Thoracic aorta (tissue), 2 donors: ENCODE measurements around the gene TCF15. TPM values are rescaled to one million over a fixed set of nuclear protein-coding genes. Genes with fewer than 3 reads are reported as not detected.

ENCODE experiments used
- ATAC-seq: fragments of 150-250 bp; one replicate; pipeline ENCODE4 v1.8.0; 2017; ENCODE audit warnings: low read depth; ENCODE audit not compliant: insufficient number of reproducible peaks, low FRiP score
- DNase-seq: peaks from one replicate; pipeline ENCODE4 v3.0.0-alpha.2; 2020; ENCODE audit warnings: low spot score
- H3K27ac ChIP-seq, 2 donors: fragments of 200-600 bp; sonication (generic); 1 replicate in 1 of 2; 2 replicates in 1 of 2; pipeline ENCODE4 v1.5.1; 2016; ENCODE audit warnings: mild to moderate bottlenecking in 2 of 2, moderate library complexity in 2 of 2
- H3K27me3 ChIP-seq: fragments of 200-600 bp; sonication (generic); replicated peaks from 2 replicates; pipeline ENCODE4 v1.6.0; 2016; ENCODE audit warnings: mild to moderate bottlenecking; ENCODE audit not compliant: insufficient read depth
- H3K36me3 ChIP-seq: fragments of 200-600 bp; sonication (generic); one replicate; pipeline ENCODE4 v1.5.1; 2016
- H3K4me1 ChIP-seq, 2 donors: fragments of 200-600 bp; sonication (generic); 1 replicate in 1 of 2; 2 replicates in 1 of 2; pipeline versions ENCODE4 v1.5.1 to v1.6.0; 2016; ENCODE audit warnings: low read depth in 2 of 2, mild to moderate bottlenecking in 1 of 2; ENCODE audit not compliant: control insufficient read depth in 1 of 2
- H3K4me3 ChIP-seq: fragments of 200-600 bp; sonication (generic); 2 replicates; pipeline ENCODE4 v1.5.1; 2016; ENCODE audit warnings: mild to moderate bottlenecking
- H3K9me3 ChIP-seq: fragments of 200-600 bp; sonication (generic); 2 replicates; pipeline ENCODE4 v1.5.1; 2016
- CTCF ChIP-seq: fragments of 200-600 bp; sonication (generic); IDR thresholded peaks from one replicate; pipeline ENCODE4 v1.5.1; 2019; ENCODE audit warnings: antibody characterized with exemption
- total RNA-seq, 2 donors: library from RNA; depleted of rRNA; stranded (reverse); fragments of >200 nt; gene quantifications; one replicate each; pipeline versions ENCODE4 v1.1.0 to v1.2.3, GENCODE V29; 2016

The TCF15 gene
- total RNA-seq, 2 donors from 2014 or later, result not detected

DNA sequence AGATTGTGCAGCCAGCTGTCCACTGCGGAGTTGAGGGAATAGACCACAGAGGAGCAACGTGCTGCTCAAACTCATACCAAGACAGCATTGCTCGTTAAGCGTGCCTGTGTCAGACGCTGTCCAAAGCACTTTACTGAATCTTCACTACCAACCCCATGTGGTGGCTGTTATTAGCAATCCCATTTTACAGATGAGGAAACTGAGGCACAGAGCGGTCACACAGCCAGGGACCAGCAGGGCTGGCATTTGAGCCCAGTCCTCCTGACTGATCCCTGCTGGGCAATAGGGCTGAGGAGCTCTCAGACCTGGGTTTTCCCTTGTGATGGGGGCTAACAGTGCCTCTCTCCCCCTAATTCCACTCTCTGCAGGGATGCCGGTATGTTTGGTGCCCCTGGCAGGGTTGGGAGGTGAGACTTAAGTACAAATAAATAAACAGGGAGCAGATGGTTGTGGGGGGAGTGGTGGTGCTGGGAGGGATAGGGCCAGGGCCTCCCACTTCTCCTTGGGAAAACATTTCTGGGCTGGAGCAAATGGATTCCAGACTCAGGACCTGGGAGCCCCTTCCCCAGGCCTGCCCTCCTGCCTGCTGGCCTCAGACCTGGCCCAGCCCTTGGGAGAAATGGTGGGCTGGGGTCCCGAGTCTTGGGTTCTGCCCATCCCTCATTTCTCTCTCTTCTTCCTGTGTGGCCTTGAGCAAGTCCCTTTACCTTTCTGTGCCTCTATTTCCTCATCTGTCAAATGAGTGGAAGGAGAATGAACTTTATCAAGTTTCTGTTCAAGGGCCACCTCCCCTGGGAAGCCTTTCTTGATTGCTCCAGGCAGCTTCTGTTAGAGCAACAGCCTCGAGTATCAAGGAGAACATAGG lies 25.2 kb upstream of the TCF15 start:
- no peaks in the 10 kb centered on the region for H3K36me3 ChIP-seq
- DNase-seq (no peak), ATAC-seq (no peak)
- H3K27ac ChIP-seq, result no peak overlapping the region
- H3K9me3 ChIP-seq, result no peaks in the 10 kb centered on the region
- H3K27me3 ChIP-seq, result no peaks in the 10 kb centered on the region
- TF ChIP-seq CTCF, result no peak
- H3K4me1 ChIP-seq, result no peaks in the 10 kb centered on the region
- H3K4me3 ChIP-seq, result no peak overlapping the region

DNA sequence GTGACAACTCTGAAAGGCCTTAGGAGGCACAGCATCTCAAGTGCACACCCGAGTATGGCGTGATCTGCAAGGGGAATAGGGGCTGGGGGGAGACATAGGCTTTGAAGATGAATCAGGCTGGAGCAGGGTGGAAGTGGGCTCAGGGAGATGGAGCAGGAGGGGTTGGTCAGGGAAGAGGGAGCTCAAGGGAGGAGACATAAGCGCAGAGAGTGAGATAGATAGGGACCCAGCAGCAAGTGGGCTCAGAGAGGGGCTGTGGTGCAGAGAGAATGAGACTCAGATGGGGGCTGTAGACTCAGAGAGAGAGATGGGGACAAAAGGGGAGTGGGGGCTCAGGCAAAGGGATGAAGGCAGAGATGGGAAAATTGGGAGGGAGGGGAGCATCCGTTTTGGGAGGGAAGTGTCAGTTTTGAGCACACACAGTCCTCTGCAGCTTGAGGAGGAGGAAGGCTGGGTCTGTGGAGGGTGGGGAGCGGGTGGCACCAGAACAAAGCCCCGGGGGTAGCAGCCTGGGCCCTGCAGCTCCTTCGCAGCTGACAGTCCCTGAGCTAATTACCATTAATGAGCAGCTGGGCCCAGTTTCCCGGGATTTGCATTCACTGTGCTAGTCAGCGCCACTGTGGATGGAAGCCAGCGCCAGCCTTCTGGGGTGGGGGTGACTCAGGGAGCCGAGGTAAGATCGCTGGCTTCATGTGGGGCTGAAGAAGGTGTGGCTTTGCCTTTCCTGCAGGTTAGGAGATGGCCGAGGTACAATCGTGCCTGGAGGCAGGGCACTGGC lies 24.2 kb upstream of the TCF15 start:
- Histone ChIP-seq H3K4me1 (no peaks in the 10 kb centered on the region), H3K4me3 (no peak overlapping the region), H3K27ac (no peak overlapping the region), H3K9me3 (no peaks in the 10 kb centered on the region), H3K36me3 (no peaks in the 10 kb centered on the region), H3K27me3 (no peaks in the 10 kb centered on the region)
- DNase-seq (no peak), ATAC-seq (no peak)
- no peak for TF ChIP-seq CTCF

DNA sequence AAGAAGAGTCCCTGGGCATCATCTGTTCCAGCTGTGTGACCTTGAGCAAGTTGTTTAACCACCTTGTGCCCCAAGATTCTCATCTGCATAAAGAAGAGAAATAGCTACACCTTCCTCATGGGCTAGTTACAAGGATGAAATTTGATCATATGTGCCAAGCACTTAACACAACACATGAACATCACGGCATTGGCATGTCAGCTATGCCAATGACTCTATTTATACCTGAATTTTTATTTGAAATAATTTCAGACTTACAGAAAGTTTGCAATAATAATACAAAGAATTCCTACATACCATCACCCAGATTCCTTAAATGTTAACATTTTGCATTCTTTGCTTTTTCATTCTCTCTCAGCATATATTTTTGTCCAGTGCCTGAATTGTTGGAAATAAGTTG lies 21.0 kb upstream of the TCF15 start:
- DNase-seq (no peak), ATAC-seq (no peak)
- Histone ChIP-seq H3K27ac (no peak overlapping the region), H3K27me3 (no peaks in the 10 kb centered on the region), H3K36me3 (no peaks in the 10 kb centered on the region), H3K4me3 (no peak overlapping the region), H3K4me1 (no peaks in the 10 kb centered on the region), H3K9me3 (no peaks in the 10 kb centered on the region)
- no peak for TF ChIP-seq CTCF

DNA sequence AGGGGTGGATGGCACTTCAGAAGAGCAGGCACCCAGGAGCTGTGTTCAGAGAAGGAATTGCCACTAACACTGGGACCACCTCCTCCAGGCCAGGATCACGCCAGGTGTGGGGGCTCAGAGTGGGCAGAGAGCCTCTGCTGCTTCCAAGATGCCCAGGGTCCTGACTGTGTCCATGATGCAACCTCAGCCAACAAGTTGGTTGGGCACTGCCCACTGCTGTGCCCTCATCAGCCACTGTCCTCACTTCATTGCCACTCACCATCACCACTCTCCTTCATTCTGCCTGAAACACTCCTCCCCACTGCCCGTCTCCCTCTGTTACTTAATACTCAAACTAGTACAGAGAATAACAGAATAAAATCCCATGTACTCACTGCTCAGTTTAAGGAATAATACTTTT lies 16.5 kb upstream of the TCF15 start:
- TF ChIP-seq CTCF, result no peak
- H3K27me3 ChIP-seq, result no peaks in the 10 kb centered on the region
- no peak overlapping the region for H3K4me3 ChIP-seq
- DNase-seq (no peak), ATAC-seq (no peak)
- no peaks in the 10 kb centered on the region for H3K9me3 ChIP-seq
- H3K4me1 ChIP-seq, result no peaks in the 10 kb centered on the region
- no peaks in the 10 kb centered on the region for H3K36me3 ChIP-seq
- H3K27ac ChIP-seq, result no peak overlapping the region

- Histone ChIP-seq H3K4me3 (no peak overlapping the region), H3K36me3 (no peaks in the 10 kb centered on the region), H3K27ac (no peak overlapping the region), H3K9me3 (no peaks in the 10 kb centered on the region), H3K4me1 (no peaks in the 10 kb centered on the region), H3K27me3 (no peaks in the 10 kb centered on the region)
- ATAC-seq, result no peak
- no peak for TF ChIP-seq CTCF
- no peak for DNase-seq
Measured at GRCh38 chr20:625360-625932, 15.3 kb upstream of the TCF15 start.
